Activated T-cell treated with anti-CD3 and anti-CD28 coated beads, Interleukin-2, amount 50 U/mL, for 24 hours (primary cell): ENCODE results near the gene CNPY4.

Experiments used
- DNase-seq: peaks from one replicate; pipeline ENCODE4 v3.0.0-alpha.2; 2020
- H3K27ac Mint-ChIP-seq: 2 replicates; pipeline ENCODE4 v1.8.0; 2020; ENCODE audit warnings: mild to moderate bottlenecking, mixed read lengths
- H3K27me3 Mint-ChIP-seq: 2 replicates; pipeline ENCODE4 v1.8.0; 2020; ENCODE audit warnings: mixed read lengths
- H3K36me3 Mint-ChIP-seq: 2 replicates; pipeline ENCODE4 v1.8.0; 2020; ENCODE audit warnings: low read depth, mixed read lengths
- H3K4me1 Mint-ChIP-seq: 2 replicates; pipeline ENCODE4 v1.8.0; 2020; ENCODE audit warnings: low read depth, mixed read lengths
- H3K4me3 Mint-ChIP-seq: 2 replicates; pipeline ENCODE4 v1.8.0; 2020; ENCODE audit warnings: mild to moderate bottlenecking, moderate library complexity, mixed read lengths
- H3K9me3 Mint-ChIP-seq: 2 replicates; pipeline ENCODE4 v1.8.0; 2020; ENCODE audit warnings: mixed read lengths

CNPY4 gene

DNA sequence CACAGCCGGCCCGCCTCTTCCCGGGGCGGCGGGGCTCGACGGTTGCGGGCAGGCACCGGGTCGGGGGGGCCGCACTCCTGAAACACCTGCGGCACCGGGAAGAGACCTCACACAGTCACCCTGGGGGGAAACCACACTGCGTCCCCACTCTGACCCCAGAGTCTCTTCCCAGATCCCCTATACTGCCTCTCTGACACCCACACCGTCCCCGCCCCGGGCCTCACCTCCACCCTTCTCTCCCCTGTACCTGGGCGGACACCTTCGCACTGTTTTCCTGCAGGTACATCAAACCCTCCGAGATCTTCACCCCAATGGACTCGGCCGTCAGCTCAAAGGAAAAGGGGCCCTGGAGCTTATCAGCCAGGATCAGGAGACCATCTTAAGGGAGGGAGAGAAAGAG is 52.4 kb downstream of the CNPY4 start:
- Mint-ChIP-seq H3K27ac (peak overlapping the region; percentile 18), H3K27me3 (peaks cover 2% of the 10 kb centered on the region), H3K4me1 (peaks cover 55% of the 10 kb centered on the region), H3K4me3 (peak overlapping the region; percentile 57), H3K36me3 (no peaks in the 10 kb centered on the region), H3K9me3 (no peaks in the 10 kb centered on the region)
- no peak for DNase-seq

DNA sequence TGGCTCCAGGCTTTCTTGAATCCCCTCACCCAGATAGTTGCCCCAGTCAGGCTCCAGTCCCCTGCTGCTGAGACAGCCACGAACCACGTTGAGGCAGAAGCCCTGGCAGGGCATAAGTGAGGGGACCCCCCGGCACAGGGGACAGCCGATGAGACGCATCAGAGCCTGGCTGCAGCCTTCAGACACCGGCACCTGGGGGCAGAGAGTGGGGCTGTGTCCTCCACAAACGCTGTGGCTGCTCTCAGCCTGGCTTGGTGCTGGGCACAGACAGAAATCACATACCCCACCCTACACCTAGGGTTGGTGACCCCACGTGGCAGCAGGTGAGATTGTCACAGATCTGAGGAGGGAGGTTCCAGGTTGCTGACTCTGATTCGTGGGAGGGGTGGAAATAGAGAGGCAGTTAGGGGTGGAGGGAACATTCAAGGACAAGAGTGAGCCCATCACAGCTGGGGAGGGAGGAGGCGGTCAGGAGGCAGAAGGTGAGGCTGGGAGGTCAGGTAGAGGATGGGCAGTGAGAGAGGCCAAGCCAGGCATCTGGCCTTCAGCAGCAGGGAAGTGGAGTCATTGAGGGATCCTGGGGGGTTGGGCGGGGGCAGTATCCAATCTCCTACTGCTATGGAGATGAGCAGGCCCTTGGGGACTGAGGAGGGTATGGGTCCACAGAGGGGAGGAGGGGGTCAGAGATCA is 54.5 kb downstream of the CNPY4 start:
- peaks cover 39% of the 10 kb centered on the region for H3K4me1 Mint-ChIP-seq
- H3K27me3 Mint-ChIP-seq = peaks cover 2% of the 10 kb centered on the region
- DNase-seq = no peak
- no peaks in the 10 kb centered on the region for H3K36me3 Mint-ChIP-seq
- H3K9me3 Mint-ChIP-seq = no peaks in the 10 kb centered on the region
- no peak overlapping the region for H3K4me3 Mint-ChIP-seq
- peak overlapping the region; percentile 11 for H3K27ac Mint-ChIP-seq

DNA sequence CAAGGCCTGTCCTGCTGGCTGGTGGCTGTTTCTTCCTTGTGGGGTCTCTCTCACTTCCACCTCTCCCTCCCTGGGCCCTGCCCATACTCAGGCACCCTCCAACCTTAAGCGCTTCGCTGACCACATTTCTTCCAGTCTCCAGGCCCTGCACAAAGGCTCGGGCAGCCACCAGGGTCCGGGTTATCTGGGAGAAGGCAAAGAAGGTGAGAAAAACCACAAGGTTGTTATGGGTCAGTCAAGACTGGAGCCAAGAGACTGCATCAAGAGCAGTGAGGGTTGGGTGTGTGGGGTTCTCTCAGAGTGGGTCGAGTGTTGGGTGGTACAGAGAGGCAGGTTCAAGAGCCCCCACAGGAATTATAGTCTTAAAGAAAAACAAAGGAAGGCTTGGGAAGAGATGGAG is 55.1 kb downstream of the CNPY4 start:
- no peaks in the 10 kb centered on the region for H3K36me3 Mint-ChIP-seq
- H3K4me1 Mint-ChIP-seq = peaks cover 33% of the 10 kb centered on the region
- H3K27me3 Mint-ChIP-seq = peaks cover 2% of the 10 kb centered on the region
- DNase-seq = no peak
- no peaks in the 10 kb centered on the region for H3K9me3 Mint-ChIP-seq
- no peak overlapping the region for H3K4me3 Mint-ChIP-seq
- no peak overlapping the region for H3K27ac Mint-ChIP-seq
